ENCODE data around the gene CARMIL3.

- no peak for TF ChIP-seq EZH2phosphoT487 (IDR thresholded peaks at IDR 0.05; ENCODE audit: borderline replicate concordance, low read depth, low read length)
- TF ChIP-seq CTCF (conservative IDR thresholded peaks at IDR 0.05; ENCODE audit: low read length): no peak
These were observed 1.1 kb downstream of the CARMIL3 start for GRCh38 chr14:24052656-24053547.

Data from OCI-LY7 (cell line).